Dedifferentiated amniotic fluid mesenchymal stem cell (primary cell): ENCODE results near the gene TNS3.
"Not testable (repeated sequence)": the region's sequence is repeated elsewhere in the genome, so short reads cannot be mapped to it uniquely, and the experiment has no call there.

Experiments
- DNase-seq: peaks from one replicate; pipeline ENCODE4 v3.0.0-alpha.2; 2016; ENCODE audit errors: extremely low spot score

The TNS3 gene

DNA sequence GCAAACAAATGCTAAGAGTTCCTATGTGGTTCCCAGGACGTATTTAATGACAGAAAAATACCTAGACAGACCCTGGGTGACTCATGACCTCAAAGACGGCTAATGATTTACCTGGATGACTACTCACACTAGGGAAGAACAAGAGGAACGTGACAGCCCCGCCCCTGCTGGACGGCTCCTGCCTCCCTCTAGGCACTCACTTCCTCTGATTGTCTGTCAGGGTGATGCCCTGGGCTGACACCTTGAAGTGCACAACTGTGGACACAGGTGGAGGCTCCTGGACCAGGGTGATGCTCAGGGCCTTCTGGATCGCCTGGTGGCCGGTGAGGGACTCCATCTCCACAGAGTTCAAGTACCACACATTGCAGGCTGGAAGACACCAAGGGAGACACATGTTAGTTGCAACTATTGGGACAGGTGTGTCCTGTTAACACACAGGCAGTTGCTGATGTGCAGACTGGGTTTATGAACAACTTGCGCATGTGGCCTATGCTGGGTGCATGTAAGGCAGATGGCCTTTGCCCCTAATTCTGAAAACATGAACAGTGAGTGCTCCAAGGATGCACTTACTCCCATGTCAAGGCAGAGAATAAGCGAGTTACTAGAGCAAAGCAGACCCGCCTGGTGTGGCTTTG, 298.3 kb downstream of the TNS3 start:
- DNase-seq: no peak

DNA sequence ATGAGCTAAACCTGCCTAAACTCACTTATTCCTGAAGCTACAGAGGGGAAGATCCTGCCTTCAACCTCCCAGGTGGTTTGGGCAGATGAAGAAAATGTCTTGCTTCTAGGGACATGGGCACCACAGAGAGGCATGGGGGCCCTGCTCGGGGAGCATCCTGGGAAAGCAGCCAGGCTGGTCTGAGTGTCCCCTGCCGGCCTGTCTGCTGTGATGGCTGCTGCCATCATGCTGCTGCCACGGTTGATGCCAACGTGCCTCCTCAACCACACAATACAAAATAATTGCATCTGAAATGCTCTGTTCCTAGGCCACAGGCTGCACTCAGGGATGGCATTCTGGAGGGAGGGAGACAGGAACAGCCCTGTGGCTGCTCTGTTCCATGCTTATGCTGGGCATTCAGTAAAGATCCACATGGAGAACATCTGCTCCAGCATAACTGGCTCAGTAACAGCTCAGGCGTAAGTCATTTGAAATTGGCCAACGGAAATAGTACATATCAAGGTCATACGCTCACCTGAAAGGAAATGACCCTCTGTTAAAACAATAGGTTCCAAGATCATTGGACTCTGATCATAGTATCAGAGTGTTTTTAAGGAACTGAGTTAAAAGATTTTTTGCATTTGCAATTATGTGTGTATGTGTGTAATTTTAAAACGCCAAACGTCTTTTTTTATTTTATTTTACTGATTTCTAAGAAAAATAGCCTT, 299.0 kb downstream of the TNS3 start:
- DNase-seq: no peak

- DNase-seq: no peak
Observed at GRCh38 chr7:47281966-47282643, 299.8 kb downstream of the TNS3 start.

DNA sequence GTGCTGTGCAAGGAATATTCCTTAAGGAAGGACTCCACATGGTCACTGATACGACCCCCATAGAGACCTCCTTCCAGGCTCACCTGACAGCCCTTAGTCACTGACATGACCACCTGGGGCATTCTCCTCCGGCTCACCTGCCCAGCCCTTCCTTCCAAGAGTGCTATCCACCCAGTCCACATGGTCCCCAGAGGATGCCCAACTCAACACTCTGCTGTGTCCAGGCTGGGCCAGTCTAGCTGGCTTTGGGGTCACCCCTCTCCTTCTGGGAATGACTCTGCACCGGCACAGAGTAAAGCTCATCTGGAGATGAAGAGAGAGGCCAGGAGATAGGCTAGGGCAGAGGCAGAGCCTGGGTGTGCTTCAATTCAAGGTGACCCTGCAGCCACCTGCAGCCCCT, 300.8 kb downstream of the TNS3 start:
- DNase-seq: no peak

DNA sequence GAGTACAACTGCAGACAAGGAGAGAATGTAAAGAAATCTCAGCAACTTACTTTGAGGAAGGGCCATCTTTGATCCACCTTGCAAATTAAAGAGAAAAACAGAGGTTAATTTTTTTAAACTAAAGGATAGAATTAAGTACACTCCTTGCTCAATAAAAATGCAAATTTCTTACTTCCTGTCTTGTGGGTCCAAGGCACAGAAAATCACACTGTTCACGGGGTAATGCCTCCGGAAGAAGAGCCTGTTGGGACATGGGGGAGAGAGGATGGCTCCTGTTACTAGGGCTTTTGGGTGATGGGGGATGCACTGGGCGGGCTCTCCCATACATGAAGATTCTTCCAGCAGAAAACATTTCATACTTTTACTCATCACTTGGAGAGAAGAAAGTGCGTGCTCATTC, 301.8 kb downstream of the TNS3 start:
- DNase-seq: no peak

DNA sequence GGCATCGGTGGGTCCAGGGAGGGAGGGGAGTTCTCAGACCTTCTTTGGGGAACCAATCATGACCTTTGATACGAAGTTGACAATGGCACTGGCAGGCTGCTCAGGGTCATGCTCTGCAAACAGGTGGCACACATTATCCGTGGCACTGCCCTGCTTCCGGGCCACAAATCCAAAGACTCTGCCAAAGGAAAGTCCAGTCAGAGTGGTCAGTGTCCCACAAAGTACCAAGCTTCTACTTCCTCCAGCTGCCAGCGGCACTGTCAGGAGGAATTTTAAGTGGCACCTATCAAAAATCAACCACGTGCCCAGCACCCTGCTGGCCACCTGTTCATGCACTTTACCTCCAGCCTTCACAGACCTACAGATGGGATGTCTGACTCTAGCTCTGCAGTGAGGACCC, 303.9 kb downstream of the TNS3 start:
- no peak for DNase-seq

DNA sequence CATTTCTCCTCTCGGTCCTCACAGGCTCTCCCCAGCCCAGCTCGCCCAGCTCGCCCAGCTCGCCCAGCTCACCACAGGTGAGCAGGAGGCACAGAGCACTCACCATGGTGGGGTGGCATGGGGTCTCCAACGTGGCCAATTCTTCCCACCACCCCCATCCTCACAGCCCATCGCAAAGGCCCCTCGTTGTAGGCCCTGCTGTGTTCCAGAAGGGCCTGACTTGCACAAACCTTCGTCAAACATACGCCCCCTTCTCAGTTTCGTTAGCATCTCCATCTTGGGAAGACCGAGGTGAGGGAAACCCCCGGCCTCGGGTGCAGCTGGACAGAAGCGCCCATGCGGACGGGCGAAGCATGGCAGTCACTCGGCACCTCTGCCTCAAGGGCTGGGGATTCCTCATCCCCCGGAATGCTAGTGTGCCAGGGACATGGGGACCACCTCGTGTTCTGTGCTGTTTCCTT, 304.6 kb downstream of the TNS3 start:
- DNase-seq: no peak

DNA sequence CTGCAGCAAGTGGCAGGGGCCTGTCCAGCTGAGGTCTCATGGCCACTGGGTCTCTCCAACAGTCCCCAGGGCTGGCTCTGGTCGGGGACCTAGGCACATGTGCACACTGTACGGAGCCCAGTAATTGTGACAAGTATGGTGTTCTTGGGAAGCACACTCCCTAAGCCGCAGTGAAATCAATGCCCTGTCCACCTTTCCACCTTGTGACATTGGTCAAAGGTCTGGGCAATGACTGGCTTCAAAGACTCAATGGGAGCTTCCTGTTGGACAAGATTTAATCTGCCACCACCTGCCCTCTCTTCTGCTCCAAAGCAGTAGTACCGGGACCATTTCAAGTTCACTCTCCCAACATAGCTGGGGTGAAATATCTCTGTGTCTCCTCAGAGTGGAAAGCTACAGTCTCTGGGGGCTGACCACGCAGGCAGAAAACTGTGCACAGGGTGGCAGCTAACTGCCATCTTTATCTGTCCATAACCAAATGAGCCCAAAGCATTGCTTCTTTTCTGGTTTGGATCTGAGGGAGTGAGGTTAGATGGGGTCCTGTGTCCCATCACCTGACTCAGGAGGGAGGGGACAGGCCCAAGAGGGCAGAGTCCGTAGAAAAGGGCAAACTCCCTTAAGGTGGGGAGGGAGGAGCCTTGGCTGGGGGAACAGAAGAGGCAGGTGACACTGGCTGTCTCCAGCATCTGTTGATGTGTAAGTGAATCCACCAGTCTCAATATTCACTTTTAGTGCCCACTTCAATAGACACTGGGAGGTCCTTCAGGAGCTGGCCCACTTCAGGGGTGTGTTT, 307.7 kb downstream of the TNS3 start:
- DNase-seq: no peak

DNA sequence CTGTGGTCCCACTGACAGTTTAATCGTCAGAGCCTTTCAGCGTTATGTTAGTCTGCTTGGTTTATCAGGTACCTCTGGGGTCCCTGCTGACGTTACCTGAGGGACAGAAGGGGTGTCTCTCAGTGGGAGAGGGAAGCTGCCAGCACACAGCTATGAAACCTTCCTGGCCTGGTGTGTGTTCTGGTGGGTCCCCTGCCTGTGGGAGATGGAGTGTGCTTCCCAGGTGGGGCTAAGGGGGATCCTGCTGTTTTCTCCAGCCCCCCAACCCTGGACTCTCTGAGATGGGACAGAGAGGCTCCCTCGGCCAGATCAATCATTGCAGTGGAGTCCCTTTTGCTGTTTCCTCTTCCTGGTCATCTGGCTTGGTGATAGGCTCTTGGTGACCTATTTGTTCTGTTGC, 308.8 kb downstream of the TNS3 start:
- no peak for DNase-seq

- DNase-seq: no peak
Observed at GRCh38 chr7:47271749-47272148, 310.2 kb downstream of the TNS3 start.

GRCh38 chr7:47268851-47269836, 312.8 kb downstream of the TNS3 start:
- DNase-seq: no peak

DNA sequence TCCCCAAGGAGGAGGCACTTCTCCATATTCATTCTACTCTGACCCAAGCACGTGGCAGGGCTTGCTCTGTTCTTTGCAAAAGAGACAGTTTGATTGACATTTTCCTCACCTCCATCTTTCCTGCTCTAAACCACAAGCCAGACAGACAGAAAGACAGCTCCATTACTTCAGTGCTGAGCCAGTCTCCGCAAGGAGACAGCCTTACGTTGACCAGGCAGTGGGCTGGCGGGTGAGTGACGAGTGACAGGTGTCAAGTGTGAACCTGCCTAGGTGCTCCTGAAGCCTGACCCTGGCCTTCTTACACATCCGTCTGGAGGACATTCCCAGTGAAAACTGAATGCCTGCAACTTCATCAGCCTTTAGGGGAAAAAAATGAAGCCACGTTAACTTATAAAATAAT, 314.6 kb downstream of the TNS3 start:
- DNase-seq: no peak

GRCh38 chr7:47266799-47267198, 315.1 kb downstream of the TNS3 start:
- DNase-seq: no peak

DNA sequence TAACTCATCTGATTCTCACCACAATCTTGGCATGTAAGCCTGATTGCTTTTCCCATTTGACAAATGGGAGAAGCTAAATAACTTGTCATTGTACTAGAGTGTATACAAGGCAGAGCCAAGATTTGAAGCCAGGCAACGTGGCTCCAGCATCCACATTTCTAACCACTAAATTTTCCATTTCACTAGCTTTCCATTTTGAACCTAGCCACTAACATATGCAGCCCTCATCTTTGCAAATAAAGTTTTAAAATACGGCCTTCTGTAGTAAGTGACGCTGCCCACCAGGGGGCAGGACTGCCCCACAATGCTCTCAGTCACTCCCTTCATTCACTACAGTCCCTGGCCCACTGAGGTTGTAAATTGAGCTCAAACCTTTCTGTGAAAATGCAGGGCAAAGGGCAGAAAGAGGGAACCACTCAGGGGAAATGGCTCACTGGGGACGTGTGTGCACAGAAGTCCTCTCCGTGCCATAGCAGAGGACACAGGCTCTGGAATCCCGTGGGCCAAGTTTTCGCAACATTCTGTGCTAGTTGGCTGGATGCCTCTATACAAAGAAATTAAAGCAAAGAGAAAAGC, 315.7 kb downstream of the TNS3 start:
- peak; percentile 45 for DNase-seq

- DNase-seq: no peak
Observed at GRCh38 chr7:47265621-47266020, 316.3 kb downstream of the TNS3 start.

DNA sequence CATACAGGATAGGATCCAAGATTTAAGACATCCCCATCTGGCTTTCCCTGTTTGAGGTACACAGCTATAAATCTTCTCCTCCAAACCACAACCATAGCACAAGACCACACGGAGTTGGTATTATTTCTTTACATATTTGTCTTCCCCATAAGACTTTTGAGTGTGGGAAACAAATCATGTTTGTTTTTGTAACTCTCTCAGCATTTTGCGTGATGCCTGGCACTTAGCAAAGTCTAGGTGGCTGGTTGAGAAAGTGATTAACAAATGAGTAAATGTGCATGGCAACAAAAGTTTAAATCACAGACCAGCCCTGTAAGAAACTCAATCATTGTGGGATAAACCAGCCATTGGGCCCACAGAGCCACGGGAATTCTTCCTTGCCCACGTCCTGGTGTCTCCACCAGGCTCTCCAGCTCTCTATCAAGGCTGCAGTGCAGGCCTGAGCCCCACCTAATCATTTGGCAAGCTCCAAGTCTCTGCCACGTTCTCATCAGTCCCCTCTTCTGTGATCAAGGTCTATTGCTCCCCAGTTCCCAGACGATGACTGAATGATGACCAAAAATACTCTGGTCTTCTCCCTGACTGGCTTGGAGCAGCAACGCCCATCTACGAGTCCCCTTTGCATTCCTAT, 317.8 kb downstream of the TNS3 start:
- DNase-seq: no peak

GRCh38 chr7:47262881-47263280, 319.0 kb downstream of the TNS3 start:
- no peak for DNase-seq

- DNase-seq: not testable (repeated sequence)
Observed at GRCh38 chr7:47262160-47262559, 319.8 kb downstream of the TNS3 start.

GRCh38 chr7:47260270-47260669, 321.6 kb downstream of the TNS3 start:
- no peak for DNase-seq

GRCh38 chr7:47259682-47260081, 322.2 kb downstream of the TNS3 start:
- no peak for DNase-seq
